H1 (cell line): Measurements from ENCODE around the gene APOA1. TPM values are rescaled to one million over a fixed set of nuclear protein-coding genes. Genes with fewer than 3 reads are reported as not detected.

Source experiments
- EP300 ChIP-seq, 2 experiments: IDR thresholded peaks; 1 replicate in 1 of 2; 2 replicates in 1 of 2; pipeline ENCODE4 v1.6.1; 2011 to 2012; ENCODE audit warnings: low read depth in 2 of 2, low read length in 2 of 2, mild to moderate bottlenecking in 2 of 2, borderline replicate concordance in 1 of 2, inconsistent platforms in 1 of 2, moderate library complexity in 1 of 2
- RFX5 ChIP-seq: IDR thresholded peaks from 2 replicates; pipeline ENCODE4 v1.6.1; 2011; ENCODE audit warnings: low read depth, low read length, improper control_type of control experiment, borderline replicate concordance
- RNF2 ChIP-seq: fragments of 200-900, 300-1000 bp; sonication (generic); IDR thresholded peaks from 2 replicates; pipeline ENCODE4 v1.7.1; 2016; ENCODE audit warnings: borderline replicate concordance, low read depth, mild to moderate bottlenecking, antibody characterized with exemption, low read length; ENCODE audit not compliant: poor library complexity, severe bottlenecking; ENCODE audit errors: missing control alignments
- SIX5 ChIP-seq: IDR thresholded peaks from 2 replicates; pipeline ENCODE4 v1.6.1; 2011; ENCODE audit warnings: mild to moderate bottlenecking, low read depth, low read length
- polyA plus RNA-seq, 7 experiments: library from polyadenylated mRNA; depleted of rRNA in 3 of 7; stranded (reverse) in 5 of 7; unstranded in 2 of 7; fragments of >200 nt in 5 of 7; fragments of 200-250 nt in 2 of 7; gene quantifications; 1 replicate in 5 of 7; 2 replicates in 1 of 7; 4 replicates in 1 of 7; pipeline versions ENCODE4 v1.2.1 to v1.2.3, GENCODE V29; 2011 to 2013; ENCODE audit warnings: missing spikeins in 2 of 7, mixed read lengths in 2 of 7
- total RNA-seq: library from RNA; stranded (reverse); fragmentation: NEBNext Ultra II Directional; extraction: Animal tissue kit (Norgen Biotek cat#: 25700); gene quantifications from 2 replicates; pipeline ENCODE4 v1.2.1, GENCODE V29; 2021

The APOA1 gene
- total and polyA plus RNA-seq, 2 of the 8 experiments (the other 6 are each of a cell fraction or from before 2014, with no cell fraction given) = 0.80 TPM; not detected in 1

GRCh38 chr11:116849060-116849459 lies 11.6 kb upstream of the APOA1 start (continued):
- TF ChIP-seq SIX5 (no peak), EP300 (IDR thresholded peaks at IDR 0.05; ENCODE audit: borderline replicate concordance in 1 of 2, low read depth in 2 of 2, low read length in 2 of 2) (no peak), RFX5 (no peak), RNF2 (no peak)
